NCI-H774 (cell line): ENCODE results near the gene ZNF524.

Experiments used
- DNase-seq: peaks from one replicate; lab custom pipeline; 2025; lab: John Stamatoyannopoulos, UW

The ZNF524 gene

DNA sequence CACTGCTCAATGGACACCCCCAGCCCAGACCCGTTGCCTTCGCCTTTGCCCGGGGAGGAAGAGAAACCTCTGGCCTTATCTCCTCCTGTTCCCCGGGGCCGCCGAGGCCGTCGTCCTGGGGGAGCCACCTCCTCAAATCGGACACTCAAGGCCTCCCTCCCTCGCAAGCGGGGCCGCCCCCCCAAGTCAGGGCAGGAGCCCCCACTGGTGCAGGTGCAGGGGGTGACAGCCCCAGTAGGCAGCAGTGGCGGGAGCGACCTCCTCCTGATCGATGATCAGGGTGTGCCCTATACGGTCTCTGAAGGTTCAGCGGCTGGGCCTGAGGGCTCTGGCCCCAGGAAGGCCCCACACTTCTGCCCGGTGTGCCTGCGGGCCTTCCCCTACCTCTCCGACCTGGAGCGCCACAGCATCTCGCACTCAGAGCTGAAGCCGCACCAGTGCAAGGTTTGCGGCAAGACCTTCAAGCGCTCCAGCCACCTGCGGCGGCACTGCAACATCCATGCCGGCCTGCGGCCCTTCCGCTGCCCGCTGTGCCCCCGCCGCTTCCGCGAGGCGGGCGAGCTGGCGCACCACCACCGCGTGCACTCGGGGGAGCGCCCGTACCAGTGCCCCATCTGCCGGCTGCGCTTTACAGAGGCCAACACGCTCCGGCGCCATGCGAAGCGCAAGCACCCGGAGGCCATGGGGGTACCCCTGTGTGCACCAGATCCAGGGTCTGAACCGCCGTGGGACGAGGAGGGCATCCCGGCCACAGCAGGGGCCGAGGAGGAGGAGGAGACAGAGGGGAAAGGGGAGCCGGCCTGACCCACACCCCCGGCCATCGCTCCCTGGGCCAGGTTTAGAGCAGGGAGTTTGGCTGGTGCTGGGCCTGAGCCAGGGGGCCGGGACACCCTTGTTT lies 2.3 kb downstream of the ZNF524 start:
- DNase-seq = no peak

DNA sequence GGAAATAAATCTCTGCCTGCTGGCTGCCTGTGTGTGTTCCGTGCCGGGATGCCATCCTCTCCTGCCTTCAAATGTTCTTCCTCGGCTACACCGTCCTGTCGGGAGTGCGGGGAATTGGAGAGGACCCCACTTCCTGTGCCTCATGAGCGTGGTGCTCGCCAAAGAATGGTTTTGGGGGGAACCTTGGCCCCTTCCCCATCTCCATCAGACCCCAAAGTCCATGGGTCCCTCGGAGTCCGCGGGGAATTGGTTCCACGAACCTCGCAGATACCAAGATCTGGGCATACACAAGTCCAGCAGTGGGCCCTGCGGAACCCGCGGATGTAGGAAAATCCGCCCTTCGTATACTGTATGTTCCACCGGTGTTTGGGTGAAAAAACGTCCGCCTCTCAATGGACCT lies 3.0 kb downstream of the ZNF524 start:
- no peak for DNase-seq

DNA sequence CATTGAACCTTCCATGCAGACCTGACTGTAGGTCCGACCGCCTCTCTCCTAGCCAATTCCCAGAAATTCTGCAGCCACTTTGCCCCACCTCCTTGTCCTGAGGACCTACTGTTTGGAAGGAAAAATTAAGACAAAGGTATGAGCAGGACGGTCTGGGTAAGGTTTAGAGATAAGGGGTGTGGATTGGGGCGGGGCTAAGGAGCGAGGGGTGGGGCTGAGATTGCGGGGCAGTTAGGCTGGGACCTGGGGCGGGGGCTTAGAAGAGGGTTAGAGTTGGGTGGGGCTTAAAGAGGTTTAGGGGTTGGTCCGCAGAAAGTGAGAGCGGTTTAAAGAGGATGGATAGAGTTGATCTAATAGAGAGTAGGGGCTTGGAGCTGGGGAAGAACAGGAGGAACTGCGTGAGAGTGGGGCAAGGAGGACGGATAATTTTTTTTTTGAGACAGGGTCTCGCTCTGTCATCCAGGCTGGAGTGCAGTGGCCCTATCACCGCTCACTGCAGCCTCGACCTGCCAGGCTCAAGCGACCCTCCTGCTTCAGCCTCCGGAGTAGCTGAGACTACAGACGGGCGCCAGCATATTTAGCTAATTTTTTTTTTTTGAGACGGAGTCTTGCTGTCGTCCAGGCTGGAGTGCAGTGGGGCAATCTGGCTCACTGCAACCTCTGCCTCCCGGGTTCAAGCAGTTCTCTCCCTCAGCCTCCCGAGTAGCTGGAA lies 3.6 kb downstream of the ZNF524 start:
- no peak for DNase-seq

DNA sequence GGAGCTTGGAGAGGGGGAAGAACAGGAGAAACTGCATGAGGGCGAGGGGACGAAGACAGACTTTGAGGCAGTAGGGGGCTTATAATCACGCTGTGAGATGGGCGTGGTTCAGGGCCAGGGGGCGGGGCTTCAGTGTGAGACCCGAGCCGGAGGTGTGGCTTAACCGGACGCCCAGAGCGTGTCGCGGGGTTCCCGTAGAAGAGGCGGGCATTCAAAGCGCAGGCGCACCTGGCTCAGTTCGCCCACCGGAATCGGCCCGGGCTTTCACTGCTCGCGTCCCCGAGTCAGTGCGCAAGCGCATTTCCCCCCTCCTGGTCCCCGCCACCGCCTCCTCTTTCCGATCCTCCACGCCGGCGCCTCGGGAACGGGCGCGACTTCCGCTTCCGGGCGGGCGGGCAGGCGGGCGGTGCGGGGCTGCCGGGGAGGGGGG lies 5.1 kb downstream of the ZNF524 start:
- peak; percentile 97 for DNase-seq

DNA sequence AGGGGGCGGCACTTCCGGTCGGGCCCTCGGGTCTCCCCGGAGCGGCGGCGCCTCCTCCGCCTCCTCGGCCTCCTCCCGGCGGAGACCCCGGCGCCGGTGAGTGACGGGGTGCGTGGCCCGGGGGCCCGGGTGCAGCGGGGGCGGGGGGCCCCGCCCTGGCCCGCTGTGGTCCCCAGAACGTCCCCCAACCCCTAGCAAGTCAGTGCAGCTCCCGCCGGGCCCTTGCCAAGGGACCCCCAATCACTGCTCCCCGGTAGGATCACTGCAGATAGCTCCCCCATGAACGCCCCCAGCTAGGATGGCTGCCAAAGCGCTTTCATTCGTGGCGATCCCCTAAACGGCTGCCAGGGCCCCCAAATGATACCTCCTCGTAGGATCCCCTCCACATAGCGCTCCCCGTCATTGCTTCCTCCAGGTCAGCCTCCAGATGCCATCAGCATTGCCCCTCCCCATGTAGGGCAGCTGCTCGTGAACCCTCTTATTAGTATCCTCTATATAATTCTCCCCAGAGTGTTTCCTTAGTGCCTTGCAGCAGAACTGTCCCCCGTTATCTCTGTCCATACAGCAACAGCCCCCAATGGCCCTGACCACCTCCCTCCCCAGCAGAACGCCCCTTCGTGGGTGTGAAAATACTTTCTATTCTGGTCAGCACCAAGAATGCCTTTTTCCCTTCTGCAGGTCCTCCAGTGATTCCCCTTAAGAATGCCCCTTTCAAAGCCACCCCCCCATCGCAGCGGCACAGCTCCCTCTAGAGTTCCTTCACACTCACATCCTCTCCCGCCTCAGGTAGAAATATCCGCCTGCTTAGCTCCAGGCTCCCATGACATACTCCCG lies 5.8 kb downstream of the ZNF524 start, which contains the start of gene ZNF865:
TSS of gene ZNF865 (plus strand) at position 11 of the 834 bp plus-strand sequence. CDS start 7,972 bp downstream, outside the sequence.
- DNase-seq = peak; percentile 30

DNA sequence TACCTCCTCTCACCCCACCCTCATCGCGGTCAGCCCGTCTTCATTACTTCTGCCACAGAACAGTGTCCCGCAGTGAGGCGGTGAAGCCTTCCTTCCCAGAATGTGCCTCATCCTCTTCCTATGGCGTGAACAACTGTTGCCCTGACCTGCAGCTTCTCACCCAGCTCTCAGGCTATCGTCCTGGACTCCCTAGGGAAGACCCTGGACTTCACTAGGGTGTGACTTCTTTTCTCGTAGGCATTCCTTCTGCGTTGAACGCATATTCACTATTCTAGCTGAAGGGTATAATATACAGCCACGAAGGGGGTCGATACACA lies 6.3 kb downstream of the ZNF524 start:
- DNase-seq = no peak

DNA sequence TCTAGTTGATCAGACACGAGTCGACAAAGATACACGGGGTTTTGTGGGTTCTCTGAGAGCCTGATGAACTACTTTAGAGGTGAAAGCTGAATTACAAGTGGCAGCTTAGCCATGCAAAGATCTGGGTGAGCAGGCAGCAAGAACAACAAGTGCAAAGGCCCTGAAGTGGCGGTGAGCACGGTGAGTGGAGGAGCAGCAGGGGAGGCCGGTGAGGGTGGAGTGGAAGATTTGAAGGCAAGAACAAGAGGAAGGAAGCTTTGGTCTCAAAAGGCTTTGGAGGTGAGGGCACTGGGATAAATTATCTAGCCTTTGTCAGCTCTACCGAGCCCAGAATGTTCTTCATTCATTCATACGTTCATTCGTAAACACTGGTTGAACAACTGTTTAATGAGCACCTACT lies 6.7 kb downstream of the ZNF524 start:
- no peak for DNase-seq

DNA sequence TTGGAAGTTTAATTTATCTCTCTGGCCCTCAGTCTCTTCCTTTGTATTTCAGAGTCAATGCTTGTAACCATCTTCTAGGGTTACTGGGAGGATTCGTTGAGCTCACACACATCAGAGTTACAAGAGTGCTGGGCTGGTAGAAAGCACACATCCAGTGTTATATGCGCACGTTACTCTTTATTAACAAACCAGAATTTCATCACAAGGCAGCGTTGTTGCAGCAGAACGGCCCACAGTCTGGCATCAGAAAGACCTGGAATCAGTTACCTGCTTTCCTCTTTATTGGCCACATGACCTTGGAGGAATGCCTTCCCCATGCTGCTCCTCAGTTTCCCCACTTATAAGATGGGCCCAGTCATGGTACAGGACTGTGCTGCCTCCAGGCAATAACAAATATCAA lies 9.2 kb downstream of the ZNF524 start:
- DNase-seq = no peak

DNA sequence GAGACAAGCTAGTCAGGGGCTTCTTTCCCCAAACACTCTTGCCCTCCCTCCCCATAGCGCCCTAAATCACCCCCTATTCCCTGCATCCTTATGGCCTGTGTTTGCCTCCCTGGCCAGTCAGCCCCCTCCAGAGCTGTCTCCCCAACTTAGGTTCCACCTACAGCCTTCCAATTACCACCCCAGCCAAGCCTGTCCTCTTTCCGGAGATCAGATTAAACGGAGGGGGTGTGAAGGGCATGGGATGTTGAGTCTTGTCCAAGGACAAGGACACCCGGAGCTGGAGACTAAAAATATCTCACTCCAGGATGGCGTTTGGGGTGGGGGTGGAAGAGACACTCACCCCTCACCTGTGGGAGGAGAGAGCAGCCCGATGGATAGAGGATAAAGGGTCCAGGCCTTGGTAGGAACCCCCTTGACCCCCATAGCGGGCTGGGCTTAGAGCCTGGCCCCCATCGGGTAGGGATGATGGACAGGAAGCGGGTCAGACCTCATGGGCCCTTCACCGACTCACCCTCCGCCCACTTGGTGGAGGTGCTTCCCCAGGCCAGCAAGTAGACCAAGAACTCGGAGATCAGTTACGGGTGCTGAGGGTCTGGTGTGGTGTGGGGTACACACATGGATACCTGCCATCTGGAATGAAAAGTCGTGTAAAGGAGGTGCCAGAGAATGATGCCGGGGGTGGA lies 11.4 kb downstream of the ZNF524 start:
- DNase-seq = no peak

DNA sequence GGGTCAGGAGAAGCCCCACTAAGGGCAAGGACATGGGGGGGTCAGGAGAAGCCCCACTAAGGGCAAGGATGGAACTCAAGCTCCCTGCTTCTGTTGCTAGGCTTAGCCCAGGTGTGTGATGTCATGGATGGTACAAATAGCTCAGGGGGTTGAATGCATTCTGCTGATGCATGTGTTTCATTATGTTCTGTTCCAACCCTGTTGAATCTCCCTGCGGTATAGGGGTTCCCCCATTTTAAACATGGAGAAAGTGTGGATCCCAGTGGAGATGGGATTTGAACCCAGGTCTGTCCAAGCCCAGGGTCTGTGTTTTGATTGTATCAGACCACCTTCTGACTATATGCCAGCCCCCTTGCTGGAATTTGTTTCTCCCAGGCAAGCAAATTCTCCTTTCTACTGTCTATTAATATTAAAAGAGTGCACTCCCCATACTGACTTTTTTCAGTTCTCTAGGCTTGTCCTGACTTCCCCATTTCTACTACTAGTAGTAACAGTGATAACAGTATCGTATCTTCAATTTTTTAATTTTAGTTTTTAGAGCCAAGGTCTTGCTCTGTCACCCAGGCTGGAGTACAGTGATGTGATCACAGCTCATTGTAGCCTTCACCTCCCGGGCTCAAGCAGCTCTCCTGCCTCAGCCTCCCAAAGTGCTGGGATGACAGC lies 12.0 kb downstream of the ZNF524 start:
- no peak for DNase-seq

DNA sequence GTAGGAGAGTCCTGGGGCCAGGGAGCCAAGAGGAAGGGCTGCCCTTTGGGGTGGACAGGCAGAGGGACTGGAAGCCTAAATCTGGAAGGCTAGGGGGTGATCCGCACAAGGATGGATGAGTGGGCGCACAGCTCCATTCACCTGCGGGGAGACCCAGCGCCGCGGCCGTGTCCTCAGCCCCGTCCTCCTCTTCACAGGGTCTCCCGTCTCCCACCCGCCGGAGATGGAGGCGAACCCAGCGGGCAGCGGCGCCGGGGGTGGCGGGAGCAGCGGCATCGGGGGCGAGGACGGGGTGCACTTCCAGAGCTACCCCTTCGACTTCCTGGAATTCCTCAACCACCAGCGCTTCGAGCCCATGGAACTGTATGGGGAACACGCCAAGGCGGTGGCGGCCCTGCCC lies 13.3 kb downstream of the ZNF524 start:
- DNase-seq = no peak

DNA sequence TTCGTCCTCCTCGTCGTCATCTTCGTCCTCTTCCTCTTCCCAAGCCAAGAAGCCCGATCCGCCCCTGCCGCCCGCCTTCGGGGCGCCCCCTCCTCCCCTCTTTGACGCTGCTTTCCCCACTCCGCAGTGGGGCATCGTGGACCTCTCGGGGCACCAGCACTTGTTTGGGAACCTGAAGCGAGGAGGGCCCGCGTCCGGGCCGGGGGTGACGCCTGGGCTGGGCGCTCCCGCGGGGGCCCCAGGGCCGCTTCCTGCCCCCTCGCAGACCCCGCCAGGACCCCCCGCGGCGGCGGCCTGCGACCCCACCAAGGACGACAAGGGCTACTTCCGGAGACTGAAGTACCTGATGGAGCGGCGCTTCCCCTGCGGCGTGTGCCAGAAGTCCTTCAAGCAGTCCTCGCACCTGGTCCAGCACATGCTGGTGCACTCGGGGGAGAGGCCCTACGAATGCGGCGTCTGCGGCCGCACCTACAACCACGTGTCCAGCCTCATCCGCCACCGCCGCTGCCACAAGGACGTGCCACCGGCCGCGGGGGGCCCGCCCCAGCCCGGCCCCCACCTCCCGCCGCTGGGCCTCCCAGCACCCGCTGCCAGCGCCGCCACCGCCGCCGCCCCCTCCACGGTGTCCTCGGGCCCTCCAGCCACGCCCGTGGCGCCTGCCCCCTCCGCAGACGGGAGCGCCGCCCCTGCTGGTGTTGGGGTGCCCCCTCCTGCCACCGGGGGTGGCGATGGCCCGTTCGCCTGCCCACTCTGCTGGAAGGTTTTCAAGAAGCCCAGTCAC lies 14.0 kb downstream of the ZNF524 start:
- no peak for DNase-seq

DNA sequence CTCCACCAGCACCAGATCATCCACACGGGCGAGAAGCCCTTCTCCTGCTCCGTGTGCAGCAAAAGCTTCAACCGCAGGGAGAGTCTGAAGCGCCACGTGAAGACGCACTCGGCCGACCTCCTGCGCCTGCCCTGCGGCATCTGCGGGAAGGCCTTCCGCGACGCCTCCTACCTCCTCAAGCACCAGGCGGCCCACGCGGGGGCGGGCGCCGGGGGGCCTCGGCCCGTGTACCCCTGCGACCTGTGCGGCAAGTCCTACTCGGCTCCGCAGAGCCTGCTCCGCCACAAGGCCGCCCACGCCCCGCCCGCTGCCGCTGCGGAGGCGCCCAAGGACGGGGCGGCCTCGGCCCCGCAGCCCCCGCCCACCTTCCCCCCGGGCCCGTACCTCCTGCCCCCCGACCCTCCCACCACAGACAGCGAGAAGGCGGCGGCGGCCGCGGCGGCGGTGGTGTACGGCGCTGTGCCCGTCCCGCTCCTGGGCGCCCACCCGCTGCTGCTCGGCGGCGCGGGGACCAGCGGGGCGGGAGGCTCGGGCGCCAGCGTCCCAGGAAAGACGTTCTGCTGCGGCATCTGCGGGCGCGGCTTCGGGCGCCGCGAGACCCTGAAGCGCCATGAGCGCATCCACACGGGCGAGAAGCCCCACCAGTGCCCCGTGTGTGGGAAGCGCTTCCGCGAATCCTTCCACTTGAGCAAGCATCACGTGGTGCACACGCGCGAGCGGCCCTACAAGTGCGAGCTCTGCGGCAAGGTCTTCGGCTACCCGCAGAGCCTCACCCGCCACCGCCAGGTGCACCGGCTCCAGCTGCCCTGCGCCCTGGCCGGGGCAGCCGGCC lies 14.8 kb downstream of the ZNF524 start:
- no peak for DNase-seq

DNA sequence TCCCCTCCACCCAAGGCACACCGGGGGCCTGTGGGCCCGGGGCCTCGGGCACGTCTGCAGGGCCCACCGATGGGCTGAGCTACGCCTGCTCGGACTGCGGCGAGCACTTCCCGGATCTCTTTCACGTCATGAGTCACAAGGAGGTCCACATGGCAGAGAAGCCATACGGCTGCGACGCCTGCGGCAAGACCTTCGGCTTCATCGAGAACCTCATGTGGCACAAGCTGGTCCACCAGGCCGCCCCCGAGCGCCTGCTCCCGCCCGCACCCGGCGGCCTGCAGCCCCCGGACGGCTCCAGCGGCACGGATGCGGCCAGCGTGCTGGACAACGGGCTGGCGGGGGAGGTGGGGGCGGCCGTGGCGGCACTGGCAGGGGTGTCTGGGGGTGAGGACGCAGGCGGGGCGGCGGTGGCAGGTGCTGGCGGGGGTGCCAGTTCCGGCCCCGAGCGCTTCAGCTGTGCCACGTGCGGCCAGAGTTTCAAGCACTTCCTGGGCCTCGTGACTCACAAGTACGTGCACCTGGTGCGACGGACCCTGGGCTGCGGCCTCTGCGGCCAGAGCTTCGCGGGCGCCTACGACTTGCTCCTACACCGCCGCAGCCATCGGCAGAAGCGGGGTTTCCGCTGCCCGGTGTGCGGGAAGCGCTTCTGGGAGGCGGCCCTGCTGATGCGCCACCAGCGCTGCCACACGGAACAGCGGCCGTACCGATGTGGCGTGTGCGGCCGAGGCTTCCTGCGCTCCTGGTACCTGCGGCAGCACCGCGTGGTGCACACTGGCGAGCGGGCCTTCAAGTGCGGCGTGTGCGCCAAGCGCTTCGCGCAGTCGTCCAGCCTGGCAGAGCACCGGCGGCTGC lies 15.7 kb downstream of the ZNF524 start:
- no peak for DNase-seq

DNA sequence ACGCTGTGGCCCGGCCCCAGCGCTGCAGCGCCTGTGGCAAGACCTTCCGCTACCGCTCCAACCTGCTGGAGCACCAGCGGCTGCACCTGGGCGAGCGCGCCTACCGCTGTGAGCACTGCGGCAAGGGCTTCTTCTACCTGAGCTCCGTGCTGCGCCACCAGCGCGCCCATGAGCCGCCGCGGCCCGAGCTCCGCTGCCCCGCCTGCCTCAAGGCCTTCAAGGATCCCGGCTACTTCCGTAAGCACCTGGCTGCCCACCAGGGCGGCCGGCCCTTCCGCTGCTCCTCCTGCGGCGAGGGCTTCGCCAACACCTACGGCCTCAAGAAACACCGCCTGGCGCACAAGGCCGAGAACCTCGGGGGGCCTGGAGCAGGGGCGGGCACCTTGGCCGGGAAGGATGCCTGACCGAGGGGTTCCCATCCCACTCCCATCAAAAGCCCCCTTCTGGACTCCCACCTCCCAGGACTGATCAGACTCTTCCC lies 16.3 kb downstream of the ZNF524 start:
- DNase-seq = no peak

DNA sequence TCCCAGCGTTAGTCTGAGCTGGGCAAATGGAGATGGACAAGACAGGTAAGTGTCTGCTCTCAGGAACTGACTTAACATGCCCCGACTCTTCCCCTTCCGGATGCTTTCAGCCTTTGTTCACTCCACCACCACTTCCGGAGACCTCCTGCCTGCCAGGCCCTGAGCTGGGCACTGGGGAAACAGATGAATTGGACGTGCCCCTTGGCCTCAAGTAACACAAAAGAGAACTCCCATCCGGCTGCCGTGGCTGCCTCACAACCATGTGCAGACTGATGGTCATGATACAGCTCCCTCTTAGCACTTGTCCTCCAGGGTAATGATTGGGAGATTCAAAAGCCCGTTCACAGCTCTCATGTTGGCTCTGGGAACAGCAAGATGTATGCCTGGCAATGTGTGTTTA lies 17.3 kb downstream of the ZNF524 start:
- no peak for DNase-seq

DNA sequence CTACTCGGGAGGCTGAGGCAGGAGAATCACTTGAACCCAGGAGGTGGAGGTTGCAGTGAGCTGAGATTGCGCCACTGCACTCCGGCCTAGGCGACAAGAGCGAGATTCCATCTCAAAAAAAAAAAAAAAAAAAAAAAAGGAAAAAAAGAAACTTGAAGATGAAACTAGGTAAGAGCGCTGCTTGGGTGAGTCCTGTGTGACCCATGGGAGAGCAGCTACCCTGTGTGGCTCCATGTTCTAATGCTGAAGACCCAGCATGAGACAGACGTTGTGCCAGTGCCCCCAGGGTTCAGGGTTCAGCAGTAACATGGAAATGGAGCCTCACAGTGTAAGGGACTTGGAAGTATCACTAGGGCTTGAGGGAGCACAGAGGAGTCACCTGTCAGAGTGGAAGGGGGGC lies 18.3 kb downstream of the ZNF524 start:
- DNase-seq = no peak

DNA sequence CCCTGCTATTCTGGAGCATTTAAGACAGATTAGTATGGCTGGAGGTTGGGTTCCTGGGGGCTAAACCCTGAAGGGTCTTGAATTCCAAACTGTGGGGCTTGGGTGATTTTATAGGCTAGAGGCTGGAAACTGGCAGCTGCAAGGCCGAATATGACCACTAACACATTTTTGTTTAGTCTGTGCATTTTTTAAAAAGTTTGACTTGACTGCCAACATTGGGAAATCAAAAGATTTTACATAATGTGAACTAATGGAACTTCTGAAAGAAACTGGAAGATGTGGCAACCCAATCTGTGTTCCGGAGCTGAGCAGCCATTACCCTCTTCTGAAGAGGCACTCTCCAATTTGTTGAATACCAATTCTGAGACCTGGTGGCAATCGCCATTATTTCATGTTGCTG lies 19.2 kb downstream of the ZNF524 start:
- DNase-seq = no peak
